ENCODE results near the gene SNED1. TPM values are rescaled to one million over a fixed set of nuclear protein-coding genes. Genes with fewer than 3 reads are reported as not detected.

Gene SNED1
- polyA plus RNA-seq, 1 donor from 2014 or later: 0.32 TPM

DNA sequence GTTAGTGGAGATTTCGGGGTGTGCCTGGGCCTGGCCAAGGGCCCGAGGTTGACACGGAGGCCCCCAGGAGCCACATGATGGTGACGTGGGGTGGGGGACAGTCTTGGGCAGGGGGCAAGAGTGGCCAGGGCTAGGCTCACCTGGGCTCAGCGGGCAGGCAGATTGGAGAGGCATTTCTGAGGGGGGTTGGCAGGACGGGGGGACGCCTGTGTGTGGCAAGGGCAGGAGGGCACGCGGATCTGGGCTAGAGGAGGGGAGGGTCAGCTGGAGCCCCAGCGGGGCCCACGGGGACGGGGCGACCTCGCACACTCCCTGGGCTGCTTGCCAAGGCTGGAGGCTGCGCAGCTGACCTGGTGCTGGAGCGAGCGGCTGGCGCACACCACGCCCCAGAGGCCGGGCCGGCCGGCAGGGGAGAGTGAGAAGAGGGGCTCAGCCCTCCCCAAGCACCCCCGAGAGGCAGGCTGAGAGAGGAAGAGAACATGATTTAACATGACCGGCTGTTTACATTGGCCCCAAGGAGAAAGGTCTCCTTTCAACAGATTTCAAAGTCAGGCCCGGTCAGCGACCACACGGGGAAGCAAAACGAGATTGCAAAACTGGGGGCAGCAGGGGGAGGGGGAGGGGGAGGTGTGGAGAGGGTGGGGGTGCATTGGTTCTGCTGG, 38.0 kb upstream of the SNED1 start:
- Histone ChIP-seq H3K4me2 (ENCODE audit: low read length) (no peak overlapping the region), H3K27me3 (ENCODE audit: insufficient read depth, low read depth, low read length) (no peaks in the 10 kb centered on the region), H4K20me1 (ENCODE audit: insufficient read depth) (no peaks in the 10 kb centered on the region), H3K9me3 (ENCODE audit: low read length) (no peaks in the 10 kb centered on the region), H3K27ac (ENCODE audit: low read length) (no peak overlapping the region), H3K4me3 (ENCODE audit: low read length) (no peak overlapping the region), H3K36me3 (ENCODE audit: insufficient read depth, low read length) (no peaks in the 10 kb centered on the region), H3K9me2 (ENCODE audit: insufficient read depth, low read length) (no peaks in the 10 kb centered on the region), H3K9ac (ENCODE audit: low read length) (no peak overlapping the region), H3K79me2 (replicated peaks; ENCODE audit: insufficient read depth, low read length) (no peaks in the 10 kb centered on the region), H3F3A (ENCODE audit: insufficient read depth, low read length, poor library complexity, severe bottlenecking) (no peaks in the 10 kb centered on the region), H2AFZ (ENCODE audit: low read depth, low read length) (no peak overlapping the region)
- TF ChIP-seq EP300 (conservative IDR thresholded peaks at IDR 0.05; ENCODE audit: poor library complexity, severe bottlenecking): no peak
- TF ChIP-seq, protein P1, sequence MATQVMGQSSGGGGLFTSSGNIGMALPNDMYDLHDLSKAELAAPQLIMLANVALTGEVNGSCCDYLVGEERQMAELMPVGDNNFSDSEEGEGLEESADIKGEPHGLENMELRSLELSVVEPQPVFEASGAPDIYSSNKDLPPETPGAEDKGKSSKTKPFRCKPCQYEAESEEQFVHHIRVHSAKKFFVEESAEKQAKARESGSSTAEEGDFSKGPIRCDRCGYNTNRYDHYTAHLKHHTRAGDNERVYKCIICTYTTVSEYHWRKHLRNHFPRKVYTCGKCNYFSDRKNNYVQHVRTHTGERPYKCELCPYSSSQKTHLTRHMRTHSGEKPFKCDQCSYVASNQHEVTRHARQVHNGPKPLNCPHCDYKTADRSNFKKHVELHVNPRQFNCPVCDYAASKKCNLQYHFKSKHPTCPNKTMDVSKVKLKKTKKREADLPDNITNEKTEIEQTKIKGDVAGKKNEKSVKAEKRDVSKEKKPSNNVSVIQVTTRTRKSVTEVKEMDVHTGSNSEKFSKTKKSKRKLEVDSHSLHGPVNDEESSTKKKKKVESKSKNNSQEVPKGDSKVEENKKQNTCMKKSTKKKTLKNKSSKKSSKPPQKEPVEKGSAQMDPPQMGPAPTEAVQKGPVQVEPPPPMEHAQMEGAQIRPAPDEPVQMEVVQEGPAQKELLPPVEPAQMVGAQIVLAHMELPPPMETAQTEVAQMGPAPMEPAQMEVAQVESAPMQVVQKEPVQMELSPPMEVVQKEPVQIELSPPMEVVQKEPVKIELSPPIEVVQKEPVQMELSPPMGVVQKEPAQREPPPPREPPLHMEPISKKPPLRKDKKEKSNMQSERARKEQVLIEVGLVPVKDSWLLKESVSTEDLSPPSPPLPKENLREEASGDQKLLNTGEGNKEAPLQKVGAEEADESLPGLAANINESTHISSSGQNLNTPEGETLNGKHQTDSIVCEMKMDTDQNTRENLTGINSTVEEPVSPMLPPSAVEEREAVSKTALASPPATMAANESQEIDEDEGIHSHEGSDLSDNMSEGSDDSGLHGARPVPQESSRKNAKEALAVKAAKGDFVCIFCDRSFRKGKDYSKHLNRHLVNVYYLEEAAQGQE (IDR thresholded peaks at IDR 0.05; ENCODE audit: borderline replicate concordance): no peak
- TF ChIP-seq TAF1 (IDR thresholded peaks at IDR 0.05; ENCODE audit: low read depth): no peak
- TF ChIP-seq, protein P2, sequence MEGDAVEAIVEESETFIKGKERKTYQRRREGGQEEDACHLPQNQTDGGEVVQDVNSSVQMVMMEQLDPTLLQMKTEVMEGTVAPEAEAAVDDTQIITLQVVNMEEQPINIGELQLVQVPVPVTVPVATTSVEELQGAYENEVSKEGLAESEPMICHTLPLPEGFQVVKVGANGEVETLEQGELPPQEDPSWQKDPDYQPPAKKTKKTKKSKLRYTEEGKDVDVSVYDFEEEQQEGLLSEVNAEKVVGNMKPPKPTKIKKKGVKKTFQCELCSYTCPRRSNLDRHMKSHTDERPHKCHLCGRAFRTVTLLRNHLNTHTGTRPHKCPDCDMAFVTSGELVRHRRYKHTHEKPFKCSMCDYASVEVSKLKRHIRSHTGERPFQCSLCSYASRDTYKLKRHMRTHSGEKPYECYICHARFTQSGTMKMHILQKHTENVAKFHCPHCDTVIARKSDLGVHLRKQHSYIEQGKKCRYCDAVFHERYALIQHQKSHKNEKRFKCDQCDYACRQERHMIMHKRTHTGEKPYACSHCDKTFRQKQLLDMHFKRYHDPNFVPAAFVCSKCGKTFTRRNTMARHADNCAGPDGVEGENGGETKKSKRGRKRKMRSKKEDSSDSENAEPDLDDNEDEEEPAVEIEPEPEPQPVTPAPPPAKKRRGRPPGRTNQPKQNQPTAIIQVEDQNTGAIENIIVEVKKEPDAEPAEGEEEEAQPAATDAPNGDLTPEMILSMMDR (IDR thresholded peaks at IDR 0.05; ENCODE audit: poor library complexity, severe bottlenecking): no peak
- no peak for TF ChIP-seq SMC3 (conservative IDR thresholded peaks at IDR 0.05; ENCODE audit: poor library complexity)
- TF ChIP-seq RAD21 (conservative IDR thresholded peaks at IDR 0.05): no peak
- TF ChIP-seq MXI1 (conservative IDR thresholded peaks at IDR 0.05; ENCODE audit: poor library complexity, severe bottlenecking): no peak
- TF ChIP-seq POLR2AphosphoS5 (IDR thresholded peaks at IDR 0.05): no peak
- no peak for TF ChIP-seq EZH2 (IDR thresholded peaks at IDR 0.05; ENCODE audit: borderline replicate concordance, insufficient read depth, low read length, poor library complexity, severe bottlenecking)

DNA sequence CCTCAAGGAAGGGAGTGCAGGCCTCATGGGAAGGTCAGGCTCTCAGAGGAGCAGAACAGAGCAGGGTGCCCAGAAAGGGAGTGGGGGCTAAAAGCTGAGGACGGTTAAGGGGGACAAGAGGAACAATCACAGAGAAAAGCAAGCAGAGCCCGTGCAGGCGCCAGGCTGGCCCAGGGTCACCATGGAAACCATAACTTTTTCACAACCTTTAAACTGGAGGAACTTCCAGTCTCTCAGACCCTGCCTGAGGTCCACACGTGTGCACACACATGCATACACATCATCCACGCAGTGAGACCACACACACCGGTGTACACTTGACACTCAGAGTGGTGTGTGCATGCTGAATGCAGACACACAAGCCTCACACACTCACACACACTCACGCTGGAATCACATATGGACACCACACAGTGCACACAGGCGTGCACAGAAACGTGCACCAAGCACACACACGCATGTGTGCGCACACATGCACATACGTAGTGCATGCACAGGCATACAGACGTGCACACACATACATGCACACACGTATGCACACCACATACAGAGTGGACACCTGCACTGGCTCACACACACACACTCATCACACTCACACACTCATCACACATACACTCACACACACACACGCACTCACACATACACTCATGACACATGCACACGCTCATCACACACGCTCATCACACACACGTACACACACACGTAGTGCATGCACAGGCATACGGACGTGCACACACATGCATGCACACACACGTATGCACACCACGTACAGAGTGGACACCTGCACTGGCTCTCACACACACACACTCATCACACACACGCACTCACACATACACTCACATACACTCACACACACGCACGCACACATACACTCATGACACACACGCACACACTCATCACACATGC, 37.2 kb upstream of the SNED1 start:
- Histone ChIP-seq H2AFZ (ENCODE audit: low read depth, low read length) (no peak overlapping the region), H3K4me2 (ENCODE audit: low read length) (no peak overlapping the region), H3K79me2 (replicated peaks; ENCODE audit: insufficient read depth, low read length) (no peaks in the 10 kb centered on the region)

More for the DNA sequence above, 37.2 kb upstream of the SNED1 start:
- no peaks in the 10 kb centered on the region for H3K9me3 ChIP-seq (ENCODE audit: low read length)
- H3K9me2 ChIP-seq (ENCODE audit: insufficient read depth, low read length): no peaks in the 10 kb centered on the region
- no peaks in the 10 kb centered on the region for H3K27me3 ChIP-seq (ENCODE audit: insufficient read depth, low read depth, low read length)
- H3K4me3 ChIP-seq (ENCODE audit: low read length): no peak overlapping the region
- no peaks in the 10 kb centered on the region for H3K36me3 ChIP-seq (ENCODE audit: insufficient read depth, low read length)
- no peaks in the 10 kb centered on the region for H4K20me1 ChIP-seq (ENCODE audit: insufficient read depth)
- no peak overlapping the region for H3K9ac ChIP-seq (ENCODE audit: low read length)
- H3K27ac ChIP-seq (ENCODE audit: low read length): no peak overlapping the region
- TF ChIP-seq, protein P1 (IDR thresholded peaks at IDR 0.05; ENCODE audit: borderline replicate concordance): no peak
- TF ChIP-seq RAD21 (conservative IDR thresholded peaks at IDR 0.05) (no peak), MXI1 (conservative IDR thresholded peaks at IDR 0.05; ENCODE audit: poor library complexity, severe bottlenecking) (no peak), SMC3 (conservative IDR thresholded peaks at IDR 0.05; ENCODE audit: poor library complexity) (no peak), EP300 (conservative IDR thresholded peaks at IDR 0.05; ENCODE audit: poor library complexity, severe bottlenecking) (no peak), EZH2 (IDR thresholded peaks at IDR 0.05; ENCODE audit: borderline replicate concordance, insufficient read depth, low read length, poor library complexity, severe bottlenecking) (no peak), TAF1 (IDR thresholded peaks at IDR 0.05; ENCODE audit: low read depth) (no peak), POLR2AphosphoS5 (IDR thresholded peaks at IDR 0.05) (no peak)
- TF ChIP-seq, protein P2 (IDR thresholded peaks at IDR 0.05; ENCODE audit: poor library complexity, severe bottlenecking): no peak
- H3F3A ChIP-seq (ENCODE audit: insufficient read depth, low read length, poor library complexity, severe bottlenecking): no peaks in the 10 kb centered on the region

All from neural cell (in vitro differentiated cells).